Stomach (tissue), 9 donors: ENCODE results near the gene BABAM2. TPM values are rescaled to one million over a fixed set of nuclear protein-coding genes. Genes with fewer than 3 reads are reported as not detected.

Source experiments
- DNase-seq, 2 donors: peaks; one replicate each; pipeline versions ENCODE4 v3.0.0 to v3.0.0-alpha.2; 2013 to 2019
- H3K27ac ChIP-seq, 5 donors: fragments of 200-600 bp in 4 of 5; sonication (generic) in 4 of 5; one replicate each; pipeline ENCODE4 v1.5.1; 2013 to 2019; ENCODE audit warnings: mild to moderate bottlenecking in 1 of 5, moderate library complexity in 1 of 5
- H3K27me3 ChIP-seq, 3 donors: fragments of 200-600 bp; sonication (generic); one replicate each; pipeline ENCODE4 v1.5.1; 2017 to 2019; ENCODE audit warnings: mixed run types in 1 of 3
- H3K36me3 ChIP-seq, 4 donors: fragments of 200-600 bp; sonication (generic); 1 replicate in 3 of 4; 2 replicates in 1 of 4; pipeline ENCODE4 v1.5.1; 2016 to 2019
- H3K4me1 ChIP-seq, 4 donors: fragments of 200-600 bp; sonication (generic); one replicate each; pipeline ENCODE4 v1.5.1; 2016 to 2019
- H3K4me3 ChIP-seq, 4 donors: fragments of 200-600 bp; sonication (generic) in 3 of 4; one replicate each; pipeline ENCODE4 v1.5.1; 2016 to 2019; ENCODE audit warnings: mild to moderate bottlenecking in 1 of 4
- H3K9me3 ChIP-seq, 4 donors: fragments of 200-600 bp; sonication (generic); one replicate each; pipeline ENCODE4 v1.5.1; 2016 to 2019
- EP300 ChIP-seq: sonication (generic); formaldehyde crosslinking; IDR thresholded peaks from one replicate; pipeline ENCODE4 v1.6.1; 2017; ENCODE audit warnings: antibody characterized with exemption
- POLR2A ChIP-seq, 4 donors: fragments of 450-650 bp; IDR thresholded peaks; one replicate each; pipeline ENCODE4 v1.6.1; 2016; ENCODE audit warnings: antibody characterized with exemption in 4 of 4, control low read depth in 2 of 4, mild to moderate bottlenecking in 1 of 4, moderate library complexity in 1 of 4
- POLR2AphosphoS5 ChIP-seq, 3 donors: sonication (generic); formaldehyde crosslinking; IDR thresholded peaks; one replicate each; pipeline ENCODE4 v1.6.1; 2016; ENCODE audit warnings: antibody characterized with exemption in 3 of 3
- WGBS, 5 donors: extraction: QIAGEN DNeasy Blood & Tissue Kit in 3 of 5; methylation state at CpG; one replicate each; pipeline versions ENCODE4 v1.1.5 to v1.1.7; 2013 to 2018; 5-methylcytosine and 5-hydroxymethylcytosine counted together
- intact Hi-C: fragments of 100-400 bp; cut with DNase I; formaldehyde crosslinking; loops from one replicate; pipeline ENCODE4 v1.15.1; 2023; ENCODE audit warnings: low total_unique reads
- polyA plus RNA-seq, 3 donors: library from polyadenylated mRNA; stranded (reverse); fragments of 200-250 nt; gene quantifications; one replicate each; pipeline ENCODE4 v1.2.3, GENCODE V29; 2013
- total RNA-seq, 5 donors: library from RNA; depleted of rRNA; stranded (reverse); fragments of >200 nt; gene quantifications; one replicate each; pipeline versions ENCODE4 v1.1.0 to v1.2.3, GENCODE V29; 2014 to 2016
- TF ChIP-seq, protein P1 (sequence below), 7 experiments: fragments of 450-650 bp in 4 of 7; fragments of 200-600 bp in 3 of 7; sonication (generic) in 3 of 7; IDR thresholded peaks; one replicate each; pipeline ENCODE4 v1.5.1; 2016 to 2019; ENCODE audit warnings: antibody characterized with exemption in 7 of 7, control low read depth in 2 of 7, mild to moderate bottlenecking in 1 of 7
- donor health status: healthy with polysubstance abuse.
- donor health status: Bipolar disorder and iron deficiency.
- donor health status: healthy.

Gene BABAM2
- total and polyA plus RNA-seq, 8 donors: 14.2 to 41.4 (median 22.8) TPM

DNA sequence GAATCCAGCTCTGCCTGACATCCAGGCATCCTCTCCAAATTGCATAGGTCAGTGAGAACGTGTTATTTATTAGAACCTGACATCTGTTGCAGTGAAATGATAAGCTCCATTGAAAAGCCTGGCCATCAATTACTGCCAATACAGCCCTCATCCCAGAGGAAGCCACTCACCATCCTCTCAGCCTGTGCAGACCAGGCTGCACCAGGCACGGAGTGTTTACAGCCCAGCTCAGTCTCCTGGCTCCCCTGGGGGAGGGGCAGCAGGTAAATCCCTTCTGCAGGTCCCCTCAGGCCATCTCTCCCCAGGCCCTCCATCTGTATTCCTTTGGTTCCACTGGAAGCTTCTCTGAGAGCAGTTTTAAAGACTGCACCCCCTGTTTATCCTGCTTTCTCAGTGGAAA lies 419.6 kb downstream of the BABAM2 start:
- no peak for DNase-seq
- intact Hi-C loops: no loop called here
- Histone ChIP-seq H3K9me3 (peaks cover 0 to 2% (median 1%) of the 10 kb centered on the region in 4 donors), H3K27ac (no peak overlapping the region), H3K36me3 (peaks cover 0 to 12% (median 5%) of the 10 kb centered on the region in 4 donors), H3K4me1 (no peaks in the 10 kb centered on the region), H3K4me3 (no peak overlapping the region), H3K27me3 (no peaks in the 10 kb centered on the region)
- TF ChIP-seq, protein P1, sequence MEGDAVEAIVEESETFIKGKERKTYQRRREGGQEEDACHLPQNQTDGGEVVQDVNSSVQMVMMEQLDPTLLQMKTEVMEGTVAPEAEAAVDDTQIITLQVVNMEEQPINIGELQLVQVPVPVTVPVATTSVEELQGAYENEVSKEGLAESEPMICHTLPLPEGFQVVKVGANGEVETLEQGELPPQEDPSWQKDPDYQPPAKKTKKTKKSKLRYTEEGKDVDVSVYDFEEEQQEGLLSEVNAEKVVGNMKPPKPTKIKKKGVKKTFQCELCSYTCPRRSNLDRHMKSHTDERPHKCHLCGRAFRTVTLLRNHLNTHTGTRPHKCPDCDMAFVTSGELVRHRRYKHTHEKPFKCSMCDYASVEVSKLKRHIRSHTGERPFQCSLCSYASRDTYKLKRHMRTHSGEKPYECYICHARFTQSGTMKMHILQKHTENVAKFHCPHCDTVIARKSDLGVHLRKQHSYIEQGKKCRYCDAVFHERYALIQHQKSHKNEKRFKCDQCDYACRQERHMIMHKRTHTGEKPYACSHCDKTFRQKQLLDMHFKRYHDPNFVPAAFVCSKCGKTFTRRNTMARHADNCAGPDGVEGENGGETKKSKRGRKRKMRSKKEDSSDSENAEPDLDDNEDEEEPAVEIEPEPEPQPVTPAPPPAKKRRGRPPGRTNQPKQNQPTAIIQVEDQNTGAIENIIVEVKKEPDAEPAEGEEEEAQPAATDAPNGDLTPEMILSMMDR (IDR thresholded peaks at IDR 0.05): no peak
- TF ChIP-seq POLR2A (IDR thresholded peaks at IDR 0.05): no peak
- no peak for TF ChIP-seq POLR2AphosphoS5 (IDR thresholded peaks at IDR 0.05)
- no peak for TF ChIP-seq EP300
- 71 to 87% (median 82%) methylated on average over 2 of the region's 2 CpGs for WGBS, 5 donors

DNA sequence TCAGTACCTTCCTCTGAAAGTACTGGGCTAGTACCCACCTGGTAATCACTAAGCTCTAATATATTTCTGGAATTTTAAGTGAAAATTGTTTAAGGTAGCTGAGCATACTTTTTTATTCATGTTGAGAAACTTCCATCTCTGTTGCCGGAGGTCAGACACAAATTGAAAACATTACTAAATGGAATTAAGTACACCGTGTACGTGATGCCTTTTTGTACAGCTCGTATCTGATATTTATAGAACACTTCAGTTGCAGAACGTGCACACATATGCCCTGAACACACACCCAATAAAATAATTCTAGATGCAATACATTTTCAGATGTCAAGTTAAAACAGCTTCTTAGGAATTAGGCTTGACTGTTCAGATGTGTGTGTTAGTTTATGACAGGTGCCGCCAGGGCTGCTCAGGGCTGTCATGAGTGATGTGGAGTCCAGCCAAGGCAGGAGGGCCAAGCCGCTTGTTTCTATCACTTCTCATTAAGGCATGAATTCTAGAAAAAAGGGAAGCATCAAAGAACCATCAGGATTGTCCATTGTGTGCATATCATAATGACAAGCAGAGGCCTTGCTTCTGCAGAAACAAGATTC lies 421.2 kb downstream of the BABAM2 start:
- intact Hi-C loops: no loop called here
- Histone ChIP-seq H3K9me3 (no peaks in the 10 kb centered on the region), H3K4me1 (peaks cover 0 to under 1% (median 0%) of the 10 kb centered on the region in 4 donors), H3K36me3 (peaks cover 0 to 12% (median 5%) of the 10 kb centered on the region in 4 donors), H3K27me3 (no peaks in the 10 kb centered on the region), H3K27ac (no peak overlapping the region), H3K4me3 (no peak overlapping the region)
- 87 to 91% (median 88%) methylated on average over 7 of the region's 7 CpGs for WGBS, 5 donors
- TF ChIP-seq, protein P1 (IDR thresholded peaks at IDR 0.05): no peak
- no peak for TF ChIP-seq EP300
- TF ChIP-seq POLR2AphosphoS5 (IDR thresholded peaks at IDR 0.05): no peak
- no peak for TF ChIP-seq POLR2A (IDR thresholded peaks at IDR 0.05)
- no peak for DNase-seq

DNA sequence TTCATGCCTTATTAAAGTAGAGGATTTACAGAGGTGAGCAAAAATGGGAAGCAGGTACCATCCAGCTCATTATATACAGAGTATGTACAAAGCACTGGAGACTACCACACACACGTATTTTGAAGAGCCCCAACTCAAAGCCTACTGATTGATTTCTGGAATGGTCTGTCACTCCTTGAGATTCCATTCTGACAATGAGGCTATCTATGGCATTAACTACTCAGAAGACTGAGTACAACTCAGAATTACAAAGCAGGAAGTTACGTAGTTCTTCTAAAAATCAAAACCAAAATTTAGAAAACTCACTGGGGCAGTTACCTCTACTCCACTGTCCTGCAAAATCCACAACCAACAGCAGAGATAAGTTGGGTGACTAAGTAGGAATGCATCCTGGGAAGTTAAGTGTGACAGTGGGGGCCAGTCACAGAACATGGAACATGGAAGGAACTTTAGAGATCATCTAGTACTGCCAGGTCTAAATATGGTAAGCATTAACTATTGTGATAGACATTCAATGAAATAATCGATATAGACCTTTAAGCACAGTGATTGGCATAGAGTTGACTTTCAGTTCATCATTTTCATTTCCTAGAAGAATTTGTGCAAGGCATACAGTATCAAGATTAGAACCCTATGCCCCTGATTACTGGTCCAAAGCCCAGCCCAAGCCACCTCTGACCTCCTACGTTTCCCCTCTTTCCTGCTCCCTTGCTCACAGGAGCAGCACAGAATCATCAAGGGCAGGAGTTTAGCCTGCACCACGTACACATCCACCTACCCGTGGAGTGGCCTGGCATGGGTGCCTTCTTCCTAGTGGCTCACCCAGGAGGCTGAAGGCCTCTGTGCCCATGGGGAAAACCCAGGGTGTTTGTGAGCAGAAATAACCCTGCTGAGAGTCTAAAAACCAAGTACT lies 422.0 kb downstream of the BABAM2 start:
- 89 to 95% (median 93%) methylated on average over 6 of the region's 6 CpGs for WGBS, 5 donors
- TF ChIP-seq POLR2AphosphoS5 (IDR thresholded peaks at IDR 0.05): no peak
- TF ChIP-seq, protein P1 (IDR thresholded peaks at IDR 0.05): no peak
- TF ChIP-seq EP300: no peak
- no peak for TF ChIP-seq POLR2A (IDR thresholded peaks at IDR 0.05)
- Histone ChIP-seq H3K4me3 (no peak overlapping the region), H3K36me3 (peaks cover 0 to 12% (median 5%) of the 10 kb centered on the region in 4 donors), H3K27me3 (no peaks in the 10 kb centered on the region), H3K27ac (no peak overlapping the region), H3K9me3 (no peaks in the 10 kb centered on the region), H3K4me1 (peaks cover 0 to 8% (median under 1%) of the 10 kb centered on the region in 4 donors)
- intact Hi-C loops: no loop called here
- DNase-seq: no peak

DNA sequence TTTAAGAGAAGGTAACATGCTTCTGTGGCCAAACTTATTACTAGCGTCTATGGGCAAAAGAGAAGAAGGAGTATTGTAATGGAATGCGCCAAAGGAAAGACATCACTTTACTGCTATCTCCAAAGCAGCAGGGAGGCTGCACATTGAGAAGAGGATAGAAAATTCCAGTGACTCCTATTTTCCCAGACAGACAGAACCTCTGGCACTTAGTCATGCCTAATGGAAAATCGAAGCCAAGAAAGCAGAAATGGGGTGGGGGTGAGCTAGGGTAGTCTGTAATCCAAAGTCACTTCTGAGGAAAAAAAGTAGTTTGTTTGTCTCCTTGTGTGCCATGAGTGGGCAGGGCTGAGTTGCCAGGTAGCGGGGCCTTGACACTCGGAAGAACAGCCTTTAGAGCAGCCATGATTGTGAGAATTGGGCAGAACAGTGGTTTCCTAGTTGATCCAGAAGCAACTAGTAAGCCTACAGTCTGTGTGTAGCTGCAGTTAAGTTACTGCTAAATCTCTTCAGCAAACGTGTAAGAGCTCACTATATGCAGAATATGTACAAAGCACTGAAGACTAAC lies 422.8 kb downstream of the BABAM2 start:
- no peak overlapping the region for H3K27ac ChIP-seq
- H3K4me1 ChIP-seq: peaks cover 0 to 8% (median 4%) of the 10 kb centered on the region in 4 donors
- H3K27me3 ChIP-seq: no peaks in the 10 kb centered on the region
- TF ChIP-seq POLR2AphosphoS5 (IDR thresholded peaks at IDR 0.05) (no peak), POLR2A (IDR thresholded peaks at IDR 0.05) (no peak), EP300 (no peak)
- TF ChIP-seq, protein P1 (IDR thresholded peaks at IDR 0.05): no peak
- H3K9me3 ChIP-seq: no peaks in the 10 kb centered on the region
- no peak overlapping the region for H3K4me3 ChIP-seq
- intact Hi-C loops: no loop called here
- 91 to 94% (median 93%) methylated on average over 6 of the region's 6 CpGs for WGBS, 5 donors
- no peak for DNase-seq
- H3K36me3 ChIP-seq: peaks cover 0 to 9% (median 3%) of the 10 kb centered on the region in 4 donors
